ENCODE measurements around the gene PTGES3. TPM values are rescaled to one million over a fixed set of nuclear protein-coding genes. Genes with fewer than 3 reads are reported as not detected.

PTGES3 gene
- total and polyA plus RNA-seq, 10 donors = 80.6 to 163 (median 130) TPM

DNA sequence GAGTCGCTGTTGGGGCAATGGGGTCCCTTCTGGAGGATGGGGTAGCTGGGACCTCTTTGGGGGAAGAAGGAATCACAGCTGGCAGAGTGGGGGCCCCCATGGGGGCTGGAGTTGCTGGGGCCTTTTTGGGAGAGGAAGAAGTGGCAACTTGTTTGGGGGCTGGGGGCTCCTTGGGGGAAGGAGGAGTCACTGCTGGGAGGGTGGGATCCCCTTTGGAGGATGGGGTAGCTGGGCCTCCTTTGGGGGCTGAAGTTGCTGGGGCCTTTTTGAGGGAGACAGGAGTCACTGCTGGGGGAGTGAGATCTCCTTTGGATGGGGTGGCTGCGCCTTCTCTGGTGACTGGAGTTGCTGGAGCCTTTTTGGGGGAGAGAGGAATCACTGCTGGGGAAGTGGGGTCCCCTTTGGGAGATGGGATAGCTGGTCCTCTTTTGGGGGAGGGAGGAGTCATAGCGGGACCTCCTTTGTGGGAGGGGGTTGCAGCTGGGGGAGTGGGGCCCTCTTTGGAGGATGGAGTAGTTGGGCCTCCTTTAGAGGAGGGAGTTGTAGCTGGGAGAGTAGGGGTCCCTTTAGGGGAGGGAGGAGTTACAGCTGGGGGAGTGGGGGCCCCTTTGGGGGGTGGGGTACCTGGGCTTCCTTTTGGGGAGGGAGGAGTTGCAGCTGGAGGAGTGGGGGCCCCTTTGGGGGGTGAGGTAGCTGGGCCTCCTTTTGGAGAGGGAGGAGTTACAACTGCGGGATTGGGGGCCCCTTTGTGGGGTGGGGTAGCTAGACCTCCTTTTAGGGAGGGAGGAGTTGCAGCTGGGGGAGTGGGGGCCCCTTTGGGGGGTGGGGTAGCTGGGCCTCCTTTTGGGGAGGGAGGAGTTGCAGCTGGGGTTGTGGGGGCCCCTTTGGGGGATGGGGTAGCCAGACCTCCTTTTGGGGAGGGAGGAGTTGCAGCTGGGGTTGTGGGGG lies 29.1 kb upstream of the PTGES3 start:
- Histone ChIP-seq H3K4me3 (no peak overlapping the region), H3K27me3 (replicated peaks in 1 of 7) (no peaks in the 10 kb centered on the region), H3K9me3 (no peaks in the 10 kb centered on the region), H3K4me1 (peaks cover 35 to 89% (median 53%) of the 10 kb centered on the region in 6 donors), H3K27ac (peak overlapping the region in 3 of 8 donors; percentile 5 to 97 (median 95)), H3K36me3 (peaks cover 0 to 98% (median 56%) of the 10 kb centered on the region in 6 donors)
- TF ChIP-seq POLR2AphosphoS5 (IDR thresholded peaks at IDR 0.05) (no peak), POLR2A (IDR thresholded peaks at IDR 0.05) (no peak)
- TF ChIP-seq, protein P1, sequence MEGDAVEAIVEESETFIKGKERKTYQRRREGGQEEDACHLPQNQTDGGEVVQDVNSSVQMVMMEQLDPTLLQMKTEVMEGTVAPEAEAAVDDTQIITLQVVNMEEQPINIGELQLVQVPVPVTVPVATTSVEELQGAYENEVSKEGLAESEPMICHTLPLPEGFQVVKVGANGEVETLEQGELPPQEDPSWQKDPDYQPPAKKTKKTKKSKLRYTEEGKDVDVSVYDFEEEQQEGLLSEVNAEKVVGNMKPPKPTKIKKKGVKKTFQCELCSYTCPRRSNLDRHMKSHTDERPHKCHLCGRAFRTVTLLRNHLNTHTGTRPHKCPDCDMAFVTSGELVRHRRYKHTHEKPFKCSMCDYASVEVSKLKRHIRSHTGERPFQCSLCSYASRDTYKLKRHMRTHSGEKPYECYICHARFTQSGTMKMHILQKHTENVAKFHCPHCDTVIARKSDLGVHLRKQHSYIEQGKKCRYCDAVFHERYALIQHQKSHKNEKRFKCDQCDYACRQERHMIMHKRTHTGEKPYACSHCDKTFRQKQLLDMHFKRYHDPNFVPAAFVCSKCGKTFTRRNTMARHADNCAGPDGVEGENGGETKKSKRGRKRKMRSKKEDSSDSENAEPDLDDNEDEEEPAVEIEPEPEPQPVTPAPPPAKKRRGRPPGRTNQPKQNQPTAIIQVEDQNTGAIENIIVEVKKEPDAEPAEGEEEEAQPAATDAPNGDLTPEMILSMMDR (IDR thresholded peaks at IDR 0.05 in 8 of 11, conservative IDR thresholded peaks at IDR 0.05 in 3 of 11) = no peak
- 62 to 74% (median 70%) methylated on average over 4 of the region's 4 CpGs for WGBS, 5 donors
- no peak for DNase-seq
- intact Hi-C loops (cut with DNase I; ENCODE audit: low total_unique reads) = no loop called here

DNA sequence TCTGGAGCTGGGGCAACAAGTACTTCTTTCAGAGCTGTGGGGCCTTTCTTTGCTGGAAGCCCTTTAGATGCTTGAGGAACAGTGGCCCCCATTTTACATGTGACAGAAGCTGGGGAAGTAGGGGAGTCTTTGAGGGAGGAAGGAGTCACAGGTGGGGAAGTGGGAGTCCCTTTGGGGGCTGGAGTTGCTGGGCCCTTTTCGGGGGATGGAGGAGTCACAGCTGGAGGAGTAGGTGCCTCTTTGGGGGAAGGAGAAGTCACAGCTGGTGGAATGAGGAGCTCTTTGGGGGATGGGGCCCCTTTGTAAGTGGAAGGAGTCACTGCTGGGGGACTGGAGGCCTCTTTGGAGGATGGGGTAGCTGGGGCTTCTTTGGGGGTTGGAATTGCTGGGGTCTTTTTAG lies 28.4 kb upstream of the PTGES3 start:
- 20 to 63% (median 42%) methylated on average over 1 of the region's 1 CpG for whole genome bisulfite sequencing, 5 donors
- Histone ChIP-seq H3K27ac (peak overlapping the region in 2 of 8 donors; percentile 21 to 97), H3K9me3 (no peaks in the 10 kb centered on the region), H3K4me3 (no peak overlapping the region), H3K4me1 (peaks cover 28 to 82% (median 45%) of the 10 kb centered on the region in 6 donors), H3K27me3 (replicated peaks in 1 of 7) (no peaks in the 10 kb centered on the region), H3K36me3 (peaks cover 0 to 98% (median 63%) of the 10 kb centered on the region in 6 donors)
- TF ChIP-seq POLR2A (IDR thresholded peaks at IDR 0.05) (no peak), POLR2AphosphoS5 (IDR thresholded peaks at IDR 0.05) (no peak)
- intact Hi-C loops (cut with DNase I; ENCODE audit: low total_unique reads) = no loop called here
- DNase-seq = no peak

- no peak overlapping the region for H3K4me3 ChIP-seq
- intact Hi-C loops (cut with DNase I; ENCODE audit: low total_unique reads) = no loop called here
- WGBS, 5 donors = 81 to 86% (median 84%) methylated on average over 8 of the region's 8 CpGs
- no peak for DNase-seq
- H3K9me3 ChIP-seq = no peaks in the 10 kb centered on the region
- TF ChIP-seq, protein P1 (IDR thresholded peaks at IDR 0.05 in 8 of 11, conservative IDR thresholded peaks at IDR 0.05 in 3 of 11) = no peak
- no peak for TF ChIP-seq POLR2AphosphoS5 (IDR thresholded peaks at IDR 0.05)
- no peak for TF ChIP-seq POLR2A (IDR thresholded peaks at IDR 0.05)
- H3K27ac ChIP-seq = peak overlapping the region in 1 of 8 donors; percentile 21
- no peaks in the 10 kb centered on the region for H3K27me3 ChIP-seq (replicated peaks in 1 of 7)
- H3K36me3 ChIP-seq = peaks cover 0 to 98% (median 64%) of the 10 kb centered on the region in 6 donors
- peaks cover 21 to 75% (median 39%) of the 10 kb centered on the region in 6 donors for H3K4me1 ChIP-seq
Measured at GRCh38 chr12:56715798-56716197, 27.7 kb upstream of the PTGES3 start.

DNA sequence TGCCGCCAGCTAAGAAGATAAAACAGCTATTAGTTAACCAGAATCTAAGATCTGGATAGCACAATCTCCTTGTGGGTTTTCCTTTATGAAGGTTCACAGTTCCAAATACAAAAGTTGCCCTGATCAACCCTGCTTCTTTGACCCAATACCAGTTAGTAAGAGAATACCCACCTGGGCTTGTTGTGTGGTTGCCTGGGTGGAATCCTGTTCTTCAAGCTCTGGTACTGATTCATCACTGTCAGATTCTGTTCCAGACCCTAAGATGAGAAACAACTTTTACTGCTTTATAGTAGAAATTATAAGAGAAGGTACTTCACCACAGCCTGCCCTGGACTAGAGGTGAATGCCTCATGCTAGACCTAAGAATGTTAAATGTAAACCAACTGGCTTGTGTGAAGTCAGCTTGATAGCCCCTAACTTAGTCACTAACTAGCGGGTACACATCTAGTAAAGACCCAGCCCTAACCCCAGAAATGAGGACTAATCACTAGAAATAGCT lies 26.4 kb upstream of the PTGES3 start:
- H3K9me3 ChIP-seq = no peaks in the 10 kb centered on the region
- WGBS, 5 donors = 89 to 97% (median 96%) methylated on average over 2 of the region's 2 CpGs

More for the DNA sequence above, 26.4 kb upstream of the PTGES3 start:
- peak overlapping the region in 3 of 8 donors; percentile 3 to 69 (median 67) for H3K27ac ChIP-seq
- peaks cover 9 to 62% (median 26%) of the 10 kb centered on the region in 6 donors for H3K4me1 ChIP-seq
- intact Hi-C loops (cut with DNase I; ENCODE audit: low total_unique reads) = no loop called here
- H3K27me3 ChIP-seq (replicated peaks in 1 of 7) = no peaks in the 10 kb centered on the region
- no peak overlapping the region for H3K4me3 ChIP-seq
- peaks cover 0 to 86% (median 53%) of the 10 kb centered on the region in 6 donors for H3K36me3 ChIP-seq
- no peak for DNase-seq
- TF ChIP-seq POLR2A (IDR thresholded peaks at IDR 0.05) = no peak
- TF ChIP-seq, protein P1 (IDR thresholded peaks at IDR 0.05 in 8 of 11, conservative IDR thresholded peaks at IDR 0.05 in 3 of 11) = no peak
- no peak for TF ChIP-seq POLR2AphosphoS5 (IDR thresholded peaks at IDR 0.05)
